Myocyte (in vitro differentiated cells): ENCODE data around the gene CYS1. TPM values are rescaled to one million over a fixed set of nuclear protein-coding genes. Genes with fewer than 3 reads are reported as not detected.
"Not testable (repeated sequence)": the region's sequence is repeated elsewhere in the genome, so short reads cannot be mapped to it uniquely, and the experiment has no call there.

ENCODE experiments used
- DNase-seq: peaks from one replicate; pipeline ENCODE4 v3.0.0-alpha.2; 2012; ENCODE audit warnings: low read depth
- total RNA-seq: library from RNA; depleted of rRNA; stranded (reverse); fragments of >200 nt; gene quantifications from 2 replicates; pipeline ENCODE4 v1.2.3, GENCODE V29; 2014

The CYS1 gene
- total RNA-seq, 1 donor from 2014 or later: 1.1 TPM

DNA sequence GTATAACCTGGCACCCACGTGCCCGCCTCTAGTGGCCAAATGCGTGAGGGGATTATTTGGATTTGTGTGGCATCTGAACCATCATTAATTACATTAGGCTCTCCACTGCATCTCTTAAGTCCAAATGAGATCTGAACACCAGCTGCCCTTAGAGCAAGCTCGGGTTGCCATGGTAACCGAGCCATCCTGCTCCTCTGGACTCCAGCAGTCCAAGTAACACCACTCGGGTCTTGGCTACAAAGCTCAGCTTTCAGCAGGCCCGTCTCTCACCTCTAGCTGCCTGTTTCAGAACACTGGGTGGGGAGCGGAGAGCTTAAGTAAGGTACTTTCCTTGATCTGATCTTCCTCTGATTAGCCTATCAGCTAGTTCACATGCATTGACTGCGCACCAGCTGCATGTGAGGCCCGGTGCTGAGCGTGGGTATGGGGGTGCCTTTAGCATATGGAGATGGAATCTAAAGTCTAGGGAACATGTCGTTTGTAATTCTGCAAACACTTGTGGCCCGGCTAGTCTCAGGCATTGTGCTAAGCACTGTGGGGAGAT is 14.1 kb upstream of the CYS1 start:
- no peak for DNase-seq

DNA sequence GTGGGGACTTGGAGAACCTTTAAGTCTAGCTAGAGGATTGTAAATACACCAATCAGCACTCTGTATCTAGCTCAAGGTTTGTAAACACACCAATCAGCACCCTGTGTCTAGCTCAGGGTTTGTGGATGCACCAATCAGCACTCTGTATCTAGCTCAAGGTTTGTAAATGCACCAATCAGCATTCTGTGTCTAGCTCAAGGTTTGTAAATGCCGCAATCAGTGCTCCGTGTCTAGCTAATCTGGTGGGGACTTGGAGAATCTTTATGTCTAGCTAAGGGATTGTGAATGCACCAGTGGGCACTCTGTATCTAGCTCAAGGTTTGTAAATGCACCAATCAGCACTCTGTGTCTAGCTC is 11.7 kb upstream of the CYS1 start:
- not testable (repeated sequence) for DNase-seq

DNA sequence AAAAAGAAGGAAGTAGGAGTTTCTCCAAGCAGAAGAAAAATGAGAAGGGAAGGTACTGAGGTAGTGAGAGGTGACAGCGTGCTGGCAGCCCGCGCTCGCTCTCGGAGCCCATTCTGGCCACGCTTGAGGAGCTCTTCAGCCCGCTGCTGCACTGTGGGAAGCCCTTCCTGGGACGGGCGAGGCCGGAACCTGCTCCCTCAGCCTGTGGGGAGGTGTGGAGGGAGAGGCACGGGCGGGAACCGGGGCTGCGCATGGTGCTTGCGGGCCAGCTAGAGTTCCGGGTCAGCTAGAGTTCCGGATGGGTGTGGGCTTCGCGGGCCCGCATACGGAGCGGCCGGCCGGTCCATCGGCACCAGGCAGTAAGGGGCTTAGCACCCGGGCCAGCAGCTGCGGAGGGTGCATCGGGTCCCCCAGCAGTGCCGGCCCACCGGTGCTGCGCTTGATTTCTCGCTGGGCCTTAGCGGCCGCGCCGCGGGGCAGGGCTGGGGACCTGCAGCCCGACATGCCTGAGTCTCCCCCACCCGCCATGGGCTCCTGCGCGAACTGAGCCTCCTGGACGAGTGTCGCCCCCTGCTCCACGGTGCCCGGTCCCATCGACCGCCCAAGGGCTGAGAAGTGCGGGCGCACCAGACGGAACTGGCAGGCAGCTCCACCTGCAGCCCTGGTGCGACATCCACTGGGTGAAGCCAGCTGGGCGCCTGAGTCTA is 11.1 kb upstream of the CYS1 start:
- DNase-seq: no peak

DNA sequence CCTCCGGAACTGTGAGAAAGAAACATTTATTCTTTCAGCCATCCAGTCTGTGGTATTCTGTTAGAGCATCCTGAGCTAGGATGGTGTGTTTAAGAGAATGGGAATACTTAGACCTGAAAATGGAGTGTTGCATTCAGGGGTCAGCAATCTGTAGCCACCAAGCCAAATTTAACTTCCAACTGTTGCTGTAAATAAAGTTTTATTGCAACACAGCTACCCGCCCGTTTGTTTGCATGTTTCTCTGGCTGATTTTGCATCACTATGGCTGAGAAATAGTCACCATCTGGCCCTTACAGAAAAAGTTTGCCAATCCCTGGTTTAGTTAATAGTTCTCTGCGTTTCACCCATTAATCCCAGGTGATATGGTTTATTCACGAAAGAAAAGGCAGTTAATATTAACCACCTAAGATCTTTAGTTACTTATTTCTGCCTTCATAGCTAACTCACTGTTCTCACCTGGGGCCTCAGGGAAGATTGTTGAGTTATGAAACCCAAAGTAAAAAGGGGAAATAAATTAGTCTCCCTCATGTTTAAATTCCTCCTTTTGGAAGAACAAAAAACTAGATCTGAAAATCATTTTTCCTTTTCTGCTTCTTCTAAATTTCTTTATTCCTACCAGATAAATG is 9.5 kb upstream of the CYS1 start:
- no peak for DNase-seq

DNA sequence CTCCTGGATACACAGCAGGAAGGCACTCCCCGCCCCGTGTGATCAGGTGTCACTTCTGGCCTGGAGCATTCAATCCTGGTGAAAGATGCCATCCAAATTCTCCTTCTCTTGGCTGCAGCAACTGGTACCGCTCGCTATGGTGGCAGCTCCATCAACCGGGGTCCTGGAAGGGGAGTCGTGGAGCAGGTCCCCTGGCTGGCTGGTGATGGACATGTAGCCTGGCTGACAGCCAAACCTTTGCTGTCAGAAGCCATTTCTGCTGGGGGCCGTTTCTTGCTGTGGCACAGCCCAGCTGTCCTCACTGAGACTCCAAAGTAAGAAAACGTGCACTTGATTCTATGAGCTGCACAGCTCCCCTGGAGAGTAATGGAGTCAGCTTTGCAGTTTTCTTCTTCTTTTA is 7.1 kb upstream of the CYS1 start:
- no peak for DNase-seq

DNA sequence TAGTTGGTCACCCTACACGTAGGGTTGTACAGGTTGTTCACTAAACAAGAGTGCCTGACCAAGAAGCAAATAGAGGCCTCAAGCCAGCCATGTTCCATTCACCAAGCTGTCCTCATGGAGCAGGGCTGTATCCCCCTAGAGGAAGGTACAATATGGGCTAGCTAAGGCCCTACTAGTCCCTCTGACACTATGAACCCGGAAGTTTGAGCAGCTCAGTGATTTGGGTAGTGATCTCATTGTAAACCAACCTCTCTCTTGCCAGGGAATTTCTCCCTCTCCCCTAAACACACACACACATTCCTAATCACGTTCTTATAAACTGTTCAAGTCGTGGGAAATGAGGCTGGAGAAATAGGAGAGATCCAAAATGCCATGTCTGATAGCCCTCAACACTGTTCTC is 6.7 kb upstream of the CYS1 start:
- DNase-seq: no peak

DNA sequence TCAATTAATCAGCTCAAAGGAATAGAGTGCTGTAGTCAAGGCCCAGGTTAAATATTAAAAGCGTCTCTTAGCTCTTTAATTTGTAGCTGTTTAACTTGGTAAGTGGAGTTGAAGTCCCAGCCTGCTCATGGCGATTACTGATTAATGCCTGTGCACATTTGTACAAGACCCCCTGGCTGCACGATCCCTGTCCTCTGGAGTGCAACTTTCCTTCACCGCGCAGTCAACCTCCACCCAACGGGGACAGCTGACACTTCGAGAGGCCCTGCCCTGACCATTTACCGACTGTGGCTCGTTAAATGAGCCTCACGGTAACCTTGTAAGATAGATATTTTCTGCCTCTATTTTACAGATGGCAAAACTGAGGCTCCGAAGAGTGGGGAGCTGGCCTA is 5.5 kb upstream of the CYS1 start:
- no peak for DNase-seq

DNA sequence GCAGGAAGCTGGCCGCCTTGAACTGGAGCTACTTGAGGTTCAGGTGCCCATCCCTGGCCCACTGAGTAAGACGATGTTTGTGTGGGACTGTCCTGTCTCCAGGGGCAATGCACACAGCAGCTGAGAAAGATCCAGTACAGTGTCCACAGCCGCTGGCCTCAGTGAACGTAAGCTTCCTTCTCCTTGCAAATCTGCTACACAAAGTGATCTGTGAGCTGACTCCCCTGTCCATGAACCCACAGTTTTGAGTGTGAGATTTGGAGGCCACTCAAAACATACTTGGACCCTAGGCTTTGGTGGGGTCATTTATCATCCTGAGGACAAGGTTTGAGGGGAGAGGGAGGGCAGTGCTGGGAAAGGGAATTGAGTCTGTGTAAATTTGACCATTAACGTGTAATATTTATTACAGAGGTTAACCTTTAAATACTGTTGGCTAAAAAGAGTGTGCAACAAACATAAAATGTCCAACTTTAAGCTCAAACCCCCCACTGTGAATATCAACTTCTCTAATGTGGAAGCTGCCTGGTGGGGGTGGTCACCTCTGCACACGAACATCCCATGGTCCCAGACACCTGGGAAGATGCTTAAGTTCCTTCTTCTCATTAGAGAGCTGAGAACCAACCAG is 4.9 kb upstream of the CYS1 start:
- DNase-seq: no peak

DNA sequence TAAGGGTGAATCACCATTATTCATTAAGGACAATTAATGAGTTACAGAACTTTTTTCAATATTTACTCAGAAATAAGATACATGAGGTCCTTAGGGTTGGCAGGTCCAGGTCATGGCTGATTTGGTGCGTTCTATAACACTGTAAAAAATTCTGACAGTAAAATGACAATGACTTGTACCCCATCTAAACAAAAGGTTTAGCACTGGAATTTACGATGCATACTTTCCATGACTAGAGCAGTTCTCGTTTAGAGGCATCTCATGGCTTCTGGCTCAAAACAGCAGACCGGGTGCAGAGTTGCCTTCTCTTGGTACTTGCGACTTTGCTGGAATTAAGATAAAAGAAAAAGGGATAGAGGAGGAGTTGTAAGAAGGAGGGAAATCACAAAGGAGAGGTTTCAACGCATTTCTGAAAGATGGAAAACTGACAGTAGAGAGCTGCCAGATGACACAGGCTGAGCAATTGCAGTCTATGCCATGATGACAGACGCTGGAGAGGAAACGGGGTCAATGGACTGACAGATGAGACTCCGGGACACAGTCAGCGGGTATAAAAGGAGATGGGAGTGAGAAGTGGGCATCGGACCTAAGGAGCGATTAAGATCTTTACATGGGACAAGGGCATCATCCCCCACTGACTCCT is 4.1 kb upstream of the CYS1 start:
- no peak for DNase-seq

DNA sequence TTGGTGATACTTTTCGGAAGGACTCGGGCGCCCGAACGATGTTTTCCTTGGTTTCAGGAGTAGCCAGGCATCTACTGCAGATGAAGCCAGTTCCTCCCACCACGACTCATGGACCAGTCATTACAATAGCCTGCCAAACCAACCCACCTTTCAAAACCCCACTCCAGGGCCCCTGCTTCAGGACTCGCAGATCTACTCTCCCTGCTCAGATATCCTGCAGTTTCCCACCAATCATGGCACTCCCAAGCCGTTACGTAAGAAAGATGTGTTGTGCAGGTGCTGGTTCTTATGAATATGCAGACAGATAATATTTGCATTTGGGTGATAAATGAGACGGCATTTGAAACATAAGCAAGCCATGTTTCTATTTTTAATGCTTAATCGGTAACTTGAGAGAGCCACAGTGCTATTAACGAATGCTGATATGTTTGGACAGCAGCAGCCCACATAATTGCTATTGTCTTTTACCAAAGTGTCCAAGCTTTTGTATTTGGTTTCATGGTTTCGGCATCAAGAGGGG is 3.5 kb upstream of the CYS1 start:
- DNase-seq: no peak

DNA sequence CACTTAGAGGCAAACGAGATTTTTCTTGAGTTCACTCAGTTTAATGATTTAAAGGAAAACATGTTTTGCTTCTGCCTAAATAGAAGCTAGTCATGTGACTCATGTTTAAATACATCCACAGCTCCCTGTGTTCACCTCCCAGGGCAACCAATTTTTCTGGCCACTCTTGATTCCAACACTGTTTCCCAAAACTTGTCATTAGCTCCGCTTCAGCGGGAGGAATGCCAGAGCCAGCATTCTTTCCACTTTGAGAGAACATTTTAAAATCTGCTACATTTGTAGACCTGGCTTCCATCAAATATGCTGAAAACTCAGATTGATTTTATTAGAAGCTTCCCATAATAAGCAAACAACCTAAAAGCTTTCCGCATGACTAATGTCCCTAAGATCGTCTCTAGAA is 2.8 kb upstream of the CYS1 start:
- DNase-seq: no peak

DNA sequence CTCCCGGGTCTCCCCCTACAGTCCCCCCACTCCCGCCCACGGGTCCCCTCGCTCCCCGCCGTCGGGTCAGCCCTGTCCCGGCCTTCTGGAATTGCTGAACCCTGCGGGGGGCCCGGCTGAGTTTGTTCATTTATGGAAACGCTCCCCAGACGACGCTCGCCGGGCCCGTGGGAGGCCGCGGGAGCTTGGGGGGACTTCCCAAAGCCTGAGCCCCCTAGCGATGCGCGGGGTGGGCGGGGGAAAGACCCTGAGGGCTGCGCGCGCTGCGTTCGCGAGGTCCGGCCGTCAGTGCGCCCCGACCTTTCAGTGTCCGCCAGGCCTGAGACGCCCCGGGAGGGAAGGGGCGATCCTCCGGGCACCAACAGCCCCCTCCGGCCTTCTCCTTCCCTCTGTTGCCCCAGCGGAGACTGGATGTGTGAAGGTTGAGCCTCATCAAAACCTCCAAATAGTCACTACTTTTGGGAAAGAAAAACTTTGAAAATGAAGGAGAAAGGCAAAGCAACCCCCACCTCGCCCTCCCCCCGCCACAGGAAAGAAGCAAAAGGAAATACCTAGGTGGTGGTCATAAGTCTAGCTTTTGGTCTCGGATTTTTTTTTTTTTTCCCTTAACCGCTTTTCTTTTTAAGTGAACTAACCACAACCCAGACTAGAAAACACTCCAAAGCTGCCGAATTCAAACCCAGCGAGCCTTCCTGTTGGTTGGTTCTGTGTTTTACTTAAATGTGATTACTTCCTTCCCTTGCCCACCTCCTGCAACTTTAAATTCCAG is 509 bp upstream of the CYS1 start:
- no peak for DNase-seq

DNA sequence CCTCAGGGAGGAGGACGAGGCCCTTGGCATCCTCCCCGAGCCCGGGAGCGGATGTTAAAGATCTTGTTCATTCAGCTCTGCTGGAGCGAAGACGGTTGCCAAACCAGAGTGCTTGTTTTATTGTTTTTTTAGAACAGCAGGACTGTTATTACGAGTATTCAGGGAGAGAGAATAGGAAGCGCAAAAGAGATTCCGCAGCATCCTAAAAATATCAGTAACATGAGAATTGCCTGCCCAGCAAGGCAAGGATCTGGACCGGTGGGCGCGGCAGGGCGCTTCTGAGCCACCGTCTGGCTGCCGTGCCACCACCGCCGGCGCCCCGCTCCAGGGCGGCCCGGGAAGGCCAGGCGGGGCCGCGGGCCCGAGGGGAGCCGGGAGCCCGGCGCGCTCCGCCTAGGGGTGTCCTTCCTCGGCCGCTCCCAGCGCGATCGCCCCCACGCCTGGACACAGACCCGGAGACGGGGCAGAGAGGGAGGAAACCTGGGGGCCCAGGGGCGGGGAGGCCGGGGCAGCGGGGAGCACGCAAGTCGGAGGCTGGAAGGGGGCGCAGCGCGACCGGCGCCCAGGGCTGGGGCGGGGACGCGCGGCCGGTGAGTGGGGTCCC is 843 bp downstream of the CYS1 start:
- DNase-seq: peak; percentile 59

DNA sequence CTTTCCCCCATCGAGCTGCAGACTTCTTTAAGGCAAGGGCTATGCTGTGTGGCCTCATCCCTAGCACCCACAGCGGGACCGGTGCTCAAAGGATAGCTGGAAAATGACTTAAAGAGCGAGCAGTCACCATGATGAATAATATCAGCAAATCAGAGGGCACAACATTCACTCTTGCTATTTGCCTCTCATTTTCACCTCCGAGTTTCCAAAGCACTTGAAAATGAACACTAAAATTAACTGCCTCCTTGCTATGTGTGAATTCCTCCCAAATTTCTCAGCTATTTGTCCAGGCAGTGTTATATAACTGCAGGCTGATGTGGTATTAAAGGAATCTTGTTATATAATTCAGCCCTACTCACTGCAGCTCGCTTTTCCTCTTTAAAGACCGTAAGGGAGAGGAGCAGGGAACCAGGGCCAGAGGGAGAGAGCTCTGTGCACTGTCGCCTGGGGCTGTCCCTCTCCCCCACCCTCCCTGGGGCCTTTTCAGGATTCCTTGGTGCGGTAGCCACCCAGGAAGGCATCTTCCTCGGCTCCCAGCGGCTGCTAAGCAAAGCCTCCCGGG is 1.4 kb downstream of the CYS1 start:
- DNase-seq: no peak

DNA sequence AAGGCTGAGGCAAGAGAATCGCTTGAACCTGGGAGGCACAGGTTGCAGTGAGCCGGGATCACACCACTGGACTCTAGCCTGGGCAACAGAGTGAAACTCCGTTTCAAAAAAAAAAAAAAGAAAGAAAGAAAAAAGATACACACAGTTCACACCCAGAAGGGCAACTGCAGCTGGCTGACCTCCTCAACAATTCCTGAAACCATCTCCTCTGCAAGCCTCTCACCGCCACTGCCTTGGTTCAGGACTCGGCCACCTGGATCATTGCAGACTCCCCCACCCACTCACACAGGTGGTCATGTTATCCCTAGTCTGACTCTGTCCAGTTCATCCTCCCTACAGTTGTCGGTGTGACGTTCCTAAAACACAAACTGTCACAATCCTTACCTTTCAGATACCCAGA is 2.2 kb downstream of the CYS1 start:
- DNase-seq: no peak

DNA sequence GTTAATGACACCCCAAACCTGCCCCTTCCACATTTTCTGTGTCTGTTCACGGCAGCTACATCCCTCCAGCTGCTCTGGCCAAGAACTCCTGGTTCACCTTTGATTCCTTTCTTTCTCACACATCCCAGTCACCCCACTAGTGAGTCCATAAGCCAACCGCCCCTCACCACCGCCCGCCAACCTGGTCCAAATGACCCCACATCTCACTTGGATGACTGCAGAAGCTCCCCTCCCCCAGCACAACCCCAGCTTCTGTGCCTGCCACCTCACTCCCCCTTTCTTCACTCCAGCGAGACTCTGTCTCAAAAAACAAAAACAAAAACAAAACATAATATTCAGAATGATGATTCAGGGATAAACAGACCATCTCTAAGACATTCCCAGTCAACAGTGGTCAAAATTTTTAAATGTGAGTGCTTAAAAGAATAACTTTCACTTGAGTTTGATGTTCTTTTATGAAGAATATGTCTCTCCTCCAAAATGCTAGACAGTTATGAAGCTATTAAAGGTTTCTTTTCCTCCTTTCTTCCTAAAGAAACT is 3.2 kb downstream of the CYS1 start:
- no peak for DNase-seq

DNA sequence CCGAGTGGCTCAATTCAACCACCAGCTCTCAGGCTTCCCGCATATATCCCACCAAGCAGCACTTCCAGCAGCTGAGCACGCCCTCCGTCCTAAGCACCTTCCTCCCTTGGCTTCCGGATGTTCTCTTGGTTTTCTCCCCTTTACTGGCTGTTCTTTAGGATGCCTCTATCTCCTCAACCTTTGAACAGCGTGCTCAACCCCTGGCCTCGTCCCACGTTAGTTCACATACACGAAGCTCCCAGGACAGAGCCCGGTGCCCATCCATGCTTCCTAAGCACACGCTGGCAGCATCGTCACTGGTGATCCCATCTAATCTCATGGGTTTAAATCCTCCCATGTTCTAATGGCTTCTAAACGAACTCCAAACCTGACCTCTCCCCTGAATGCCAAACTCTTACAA is 3.7 kb downstream of the CYS1 start:
- no peak for DNase-seq

DNA sequence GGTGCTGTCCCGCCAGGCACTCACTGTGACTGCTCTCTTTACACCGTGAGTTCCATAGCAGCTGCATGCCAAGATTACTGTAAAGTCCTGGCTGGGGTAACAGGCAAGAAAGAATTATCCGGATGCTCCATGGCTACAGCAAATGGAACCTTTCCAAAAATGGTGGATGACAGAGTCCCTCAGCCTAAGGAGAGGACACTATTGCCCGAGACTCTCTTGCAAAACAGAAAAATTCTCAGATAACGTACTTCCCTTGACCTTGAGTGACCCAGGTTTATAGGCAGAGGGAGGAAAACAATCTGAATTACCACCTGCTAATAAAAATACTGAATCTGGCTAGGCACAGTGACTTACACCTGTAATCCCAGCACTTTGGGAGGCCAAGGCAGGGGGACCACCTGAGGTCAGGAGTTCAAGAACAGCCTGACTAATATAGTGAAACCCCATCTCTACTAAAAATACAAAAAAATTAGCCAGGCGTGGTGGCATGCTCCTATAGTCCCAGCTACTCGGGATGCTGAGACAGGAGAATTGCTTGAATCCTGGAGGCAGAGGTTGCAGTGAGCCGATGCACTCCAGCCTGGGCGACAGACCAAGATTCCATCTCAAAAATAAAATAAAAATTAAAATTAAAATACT is 4.5 kb downstream of the CYS1 start:
- no peak for DNase-seq

DNA sequence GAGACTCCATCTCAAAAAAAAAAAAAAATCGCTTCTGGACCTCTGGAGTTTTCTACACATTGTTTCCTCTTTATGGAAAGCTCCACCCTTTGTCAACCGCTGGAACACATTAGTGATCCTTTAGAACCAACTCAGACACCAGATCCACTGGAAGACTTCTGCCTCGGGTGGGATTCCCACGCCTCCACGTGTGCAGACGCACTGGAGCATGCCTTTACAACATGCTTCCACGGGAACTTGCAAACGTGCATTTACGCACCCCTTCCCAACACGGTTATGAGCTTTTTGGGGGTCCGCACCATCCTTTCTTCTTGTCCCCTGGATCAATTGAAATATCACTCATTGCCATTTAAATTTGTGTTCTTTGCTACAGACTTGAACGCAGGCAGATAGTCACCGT is 5.1 kb downstream of the CYS1 start:
- no peak for DNase-seq

DNA sequence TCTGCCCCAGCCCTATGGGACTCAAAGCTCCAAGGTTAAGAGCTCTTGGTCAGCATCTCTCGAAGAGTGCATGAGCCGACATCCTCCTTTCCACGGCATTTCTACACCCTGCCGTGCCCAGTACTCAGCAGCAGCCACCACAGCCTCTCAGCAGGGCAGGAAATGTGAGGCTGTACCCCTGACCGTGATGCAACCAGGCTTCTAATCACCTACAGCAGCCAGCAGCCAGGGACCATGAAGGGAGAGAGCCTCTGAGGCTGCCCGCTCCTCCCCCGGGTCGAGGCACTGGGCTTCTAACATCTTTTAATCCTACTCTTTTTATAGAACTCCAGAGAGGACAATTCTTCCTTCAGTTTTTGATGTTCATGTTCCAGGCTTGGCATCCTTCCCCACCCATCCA is 6.5 kb downstream of the CYS1 start:
- no peak for DNase-seq
